ENCODE data around the gene CDH20.

CDH20 gene

DNA sequence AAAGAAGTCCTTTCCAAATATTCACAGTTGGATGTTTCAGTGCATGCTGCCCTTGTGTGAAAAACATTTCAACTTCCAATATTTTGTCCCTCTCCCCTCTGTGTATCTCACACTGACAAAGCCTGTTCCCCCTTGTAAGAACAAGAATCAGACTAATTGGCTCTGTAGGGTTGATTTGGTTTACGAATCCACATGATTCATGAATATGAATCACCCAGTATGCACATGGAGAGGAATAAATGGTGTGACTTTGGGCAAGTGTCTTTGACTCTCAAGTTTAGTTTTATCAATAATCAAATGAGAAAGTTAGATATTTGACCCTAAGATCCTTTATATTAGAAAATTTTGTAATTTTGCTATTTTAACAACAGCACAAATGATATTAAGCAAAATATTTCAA lies 9.3 kb upstream of the CDH20 start:
- no peaks in the 10 kb centered on the region for H3K27me3 ChIP-seq (ENCODE audit: control insufficient read depth in 2 of 2, insufficient read depth in 2 of 2, low read length in 2 of 2)
- H3K9ac ChIP-seq (ENCODE audit: low read depth in 1 of 2, low read length in 2 of 2): no peak overlapping the region
- no peak overlapping the region for H3K27ac ChIP-seq (ENCODE audit: low read depth in 2 of 2, low read length in 2 of 2)
- H3K4me3 ChIP-seq (ENCODE audit: low read length in 2 of 2): no peak overlapping the region
- no peaks in the 10 kb centered on the region for H3K9me3 ChIP-seq (ENCODE audit: control insufficient read depth in 2 of 2, low read length in 2 of 2)
- no peaks in the 10 kb centered on the region for H3K4me1 ChIP-seq (ENCODE audit: control insufficient read depth in 2 of 2, insufficient read depth in 2 of 2, low read length in 2 of 2)
- H3K36me3 ChIP-seq (ENCODE audit: control insufficient read depth in 2 of 2, insufficient read depth in 2 of 2, low read length in 2 of 2): no peaks in the 10 kb centered on the region

DNA sequence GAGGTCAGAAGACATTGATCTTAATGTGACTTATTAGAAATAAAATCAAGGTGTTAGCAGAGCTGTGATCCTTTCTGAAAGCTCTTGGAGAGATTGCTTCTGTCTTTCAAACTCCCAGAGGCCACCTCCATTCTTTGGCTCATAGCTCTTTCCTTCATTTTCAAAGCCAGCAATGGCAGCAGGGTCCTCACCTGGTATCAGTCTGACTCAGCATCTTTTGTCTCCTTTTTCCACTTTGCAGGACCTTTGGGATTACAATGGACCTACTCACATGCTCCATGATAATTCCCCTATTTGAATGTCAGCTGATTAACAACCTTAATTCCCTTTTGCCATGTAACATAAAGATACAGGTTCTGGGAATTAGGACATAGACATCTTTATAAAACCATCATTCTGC lies 6.8 kb upstream of the CDH20 start:
- no peak overlapping the region for H3K4me3 ChIP-seq (ENCODE audit: low read length in 2 of 2)
- no peaks in the 10 kb centered on the region for H3K9me3 ChIP-seq (ENCODE audit: control insufficient read depth in 2 of 2, low read length in 2 of 2)
- no peak overlapping the region for H3K9ac ChIP-seq (ENCODE audit: low read depth in 1 of 2, low read length in 2 of 2)
- H3K36me3 ChIP-seq (ENCODE audit: control insufficient read depth in 2 of 2, insufficient read depth in 2 of 2, low read length in 2 of 2): no peaks in the 10 kb centered on the region
- no peaks in the 10 kb centered on the region for H3K4me1 ChIP-seq (ENCODE audit: control insufficient read depth in 2 of 2, insufficient read depth in 2 of 2, low read length in 2 of 2)
- no peaks in the 10 kb centered on the region for H3K27me3 ChIP-seq (ENCODE audit: control insufficient read depth in 2 of 2, insufficient read depth in 2 of 2, low read length in 2 of 2)
- no peak overlapping the region for H3K27ac ChIP-seq (ENCODE audit: low read depth in 2 of 2, low read length in 2 of 2)

- H3K9me3 ChIP-seq (ENCODE audit: control insufficient read depth in 2 of 2, low read length in 2 of 2): no peaks in the 10 kb centered on the region
- no peaks in the 10 kb centered on the region for H3K36me3 ChIP-seq (ENCODE audit: control insufficient read depth in 2 of 2, insufficient read depth in 2 of 2, low read length in 2 of 2)
- H3K9ac ChIP-seq (ENCODE audit: low read depth in 1 of 2, low read length in 2 of 2): no peak overlapping the region
- no peak overlapping the region for H3K4me3 ChIP-seq (ENCODE audit: low read length in 2 of 2)
- no peaks in the 10 kb centered on the region for H3K4me1 ChIP-seq (ENCODE audit: control insufficient read depth in 2 of 2, insufficient read depth in 2 of 2, low read length in 2 of 2)
- peaks cover 9 to 11% of the 10 kb centered on the region in 2 donors for H3K27me3 ChIP-seq (ENCODE audit: control insufficient read depth in 2 of 2, insufficient read depth in 2 of 2, low read length in 2 of 2)
- no peak overlapping the region for H3K27ac ChIP-seq (ENCODE audit: low read depth in 2 of 2, low read length in 2 of 2)
Observed at GRCh38 chr18:61329398-61329797, 3.8 kb upstream of the CDH20 start.

GRCh38 chr18:61331051-61331450 lies 2.2 kb upstream of the CDH20 start:
- Histone ChIP-seq H3K27me3 (ENCODE audit: control insufficient read depth in 2 of 2, insufficient read depth in 2 of 2, low read length in 2 of 2) (peaks cover 20 to 25% of the 10 kb centered on the region in 2 donors), H3K36me3 (ENCODE audit: control insufficient read depth in 2 of 2, insufficient read depth in 2 of 2, low read length in 2 of 2) (no peaks in the 10 kb centered on the region), H3K4me3 (ENCODE audit: low read length in 2 of 2) (no peak overlapping the region), H3K9ac (ENCODE audit: low read depth in 1 of 2, low read length in 2 of 2) (no peak overlapping the region), H3K27ac (ENCODE audit: low read depth in 2 of 2, low read length in 2 of 2) (no peak overlapping the region), H3K4me1 (ENCODE audit: control insufficient read depth in 2 of 2, insufficient read depth in 2 of 2, low read length in 2 of 2) (peaks cover 0 to 1% of the 10 kb centered on the region in 2 donors), H3K9me3 (ENCODE audit: control insufficient read depth in 2 of 2, low read length in 2 of 2) (no peaks in the 10 kb centered on the region)

- Histone ChIP-seq H3K27ac (ENCODE audit: low read depth in 2 of 2, low read length in 2 of 2) (no peak overlapping the region), H3K27me3 (ENCODE audit: control insufficient read depth in 2 of 2, insufficient read depth in 2 of 2, low read length in 2 of 2) (peaks cover 22 to 26% of the 10 kb centered on the region in 2 donors), H3K36me3 (ENCODE audit: control insufficient read depth in 2 of 2, insufficient read depth in 2 of 2, low read length in 2 of 2) (no peaks in the 10 kb centered on the region), H3K4me3 (ENCODE audit: low read length in 2 of 2) (no peak overlapping the region), H3K4me1 (ENCODE audit: control insufficient read depth in 2 of 2, insufficient read depth in 2 of 2, low read length in 2 of 2) (peaks cover 0 to 2% of the 10 kb centered on the region in 2 donors), H3K9me3 (ENCODE audit: control insufficient read depth in 2 of 2, low read length in 2 of 2) (no peaks in the 10 kb centered on the region), H3K9ac (ENCODE audit: low read depth in 1 of 2, low read length in 2 of 2) (no peak overlapping the region)
Observed at GRCh38 chr18:61333746-61334490, 688 bp downstream of the CDH20 start.

GRCh38 chr18:61334491-61334850 lies 1.2 kb downstream of the CDH20 start:
- H3K36me3 ChIP-seq (ENCODE audit: control insufficient read depth in 2 of 2, insufficient read depth in 2 of 2, low read length in 2 of 2): no peaks in the 10 kb centered on the region
- H3K27ac ChIP-seq (ENCODE audit: low read depth in 2 of 2, low read length in 2 of 2): no peak overlapping the region
- H3K4me3 ChIP-seq (ENCODE audit: low read length in 2 of 2): no peak overlapping the region
- H3K9me3 ChIP-seq (ENCODE audit: control insufficient read depth in 2 of 2, low read length in 2 of 2): no peaks in the 10 kb centered on the region
- H3K4me1 ChIP-seq (ENCODE audit: control insufficient read depth in 2 of 2, insufficient read depth in 2 of 2, low read length in 2 of 2): peaks cover 0 to 2% of the 10 kb centered on the region in 2 donors
- no peak overlapping the region for H3K9ac ChIP-seq (ENCODE audit: low read depth in 1 of 2, low read length in 2 of 2)
- peaks cover 22 to 26% of the 10 kb centered on the region in 2 donors for H3K27me3 ChIP-seq (ENCODE audit: control insufficient read depth in 2 of 2, insufficient read depth in 2 of 2, low read length in 2 of 2)

- H3K27me3 ChIP-seq (ENCODE audit: control insufficient read depth in 2 of 2, insufficient read depth in 2 of 2, low read length in 2 of 2): peaks cover 22 to 26% of the 10 kb centered on the region in 2 donors
- H3K4me3 ChIP-seq (ENCODE audit: low read length in 2 of 2): no peak overlapping the region
- H3K4me1 ChIP-seq (ENCODE audit: control insufficient read depth in 2 of 2, insufficient read depth in 2 of 2, low read length in 2 of 2): peaks cover 0 to 2% of the 10 kb centered on the region in 2 donors
- no peaks in the 10 kb centered on the region for H3K9me3 ChIP-seq (ENCODE audit: control insufficient read depth in 2 of 2, low read length in 2 of 2)
- no peak overlapping the region for H3K9ac ChIP-seq (ENCODE audit: low read depth in 1 of 2, low read length in 2 of 2)
- H3K36me3 ChIP-seq (ENCODE audit: control insufficient read depth in 2 of 2, insufficient read depth in 2 of 2, low read length in 2 of 2): no peaks in the 10 kb centered on the region
- H3K27ac ChIP-seq (ENCODE audit: low read depth in 2 of 2, low read length in 2 of 2): no peak overlapping the region
Observed at GRCh38 chr18:61334951-61335683, 1.9 kb downstream of the CDH20 start.

DNA sequence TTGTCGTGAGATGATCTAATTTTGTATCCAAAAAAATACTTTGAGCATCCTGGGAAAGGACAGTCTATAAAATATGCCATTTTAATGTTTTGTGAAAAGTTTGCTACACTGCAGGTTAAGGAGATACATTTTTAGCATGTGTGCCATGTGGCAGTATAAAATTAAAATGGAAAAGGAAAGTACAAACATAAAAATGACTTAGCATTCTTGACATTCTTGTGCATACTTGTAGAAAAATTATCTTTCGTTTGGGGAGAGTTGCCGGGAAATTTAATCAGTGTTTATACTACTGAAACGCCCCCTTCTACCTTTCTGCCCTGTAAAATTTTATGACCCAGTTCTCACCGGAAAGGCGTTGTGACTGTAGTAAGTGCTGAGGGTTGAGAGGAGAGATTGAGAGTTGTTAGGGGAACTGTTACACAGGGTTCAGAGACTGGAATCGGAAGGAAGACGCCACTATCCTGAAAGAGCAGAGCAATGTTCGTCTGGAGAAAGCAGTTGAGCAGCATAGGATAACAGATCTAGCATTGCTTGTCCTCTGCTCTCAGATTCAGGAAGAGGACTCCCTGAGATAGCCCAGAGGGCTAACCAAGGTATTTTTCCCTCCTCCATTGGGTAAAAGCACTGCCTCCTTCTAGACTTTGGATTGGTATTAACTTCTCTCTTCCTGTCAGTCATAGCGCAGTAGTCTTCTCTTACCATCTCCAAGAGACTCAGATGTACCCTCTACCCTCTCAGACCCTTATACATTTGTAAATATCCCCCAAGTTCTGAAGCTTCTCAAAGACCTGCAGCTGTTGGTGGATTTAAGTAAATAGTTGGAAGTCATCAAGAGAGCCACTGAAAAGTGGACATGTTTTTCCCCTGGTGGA lies 2.7 kb downstream of the CDH20 start:
- H3K9ac ChIP-seq (ENCODE audit: low read depth in 1 of 2, low read length in 2 of 2): no peak overlapping the region
- peaks cover 22 to 26% of the 10 kb centered on the region in 2 donors for H3K27me3 ChIP-seq (ENCODE audit: control insufficient read depth in 2 of 2, insufficient read depth in 2 of 2, low read length in 2 of 2)
- peaks cover 0 to 2% of the 10 kb centered on the region in 2 donors for H3K4me1 ChIP-seq (ENCODE audit: control insufficient read depth in 2 of 2, insufficient read depth in 2 of 2, low read length in 2 of 2)
- no peaks in the 10 kb centered on the region for H3K36me3 ChIP-seq (ENCODE audit: control insufficient read depth in 2 of 2, insufficient read depth in 2 of 2, low read length in 2 of 2)
- no peaks in the 10 kb centered on the region for H3K9me3 ChIP-seq (ENCODE audit: control insufficient read depth in 2 of 2, low read length in 2 of 2)
- no peak overlapping the region for H3K4me3 ChIP-seq (ENCODE audit: low read length in 2 of 2)
- no peak overlapping the region for H3K27ac ChIP-seq (ENCODE audit: low read depth in 2 of 2, low read length in 2 of 2)

GRCh38 chr18:61336766-61337165 lies 3.5 kb downstream of the CDH20 start:
- Histone ChIP-seq H3K9me3 (ENCODE audit: control insufficient read depth in 2 of 2, low read length in 2 of 2) (no peaks in the 10 kb centered on the region), H3K27me3 (ENCODE audit: control insufficient read depth in 2 of 2, insufficient read depth in 2 of 2, low read length in 2 of 2) (peaks cover 22 to 26% of the 10 kb centered on the region in 2 donors), H3K9ac (ENCODE audit: low read depth in 1 of 2, low read length in 2 of 2) (no peak overlapping the region), H3K4me3 (ENCODE audit: low read length in 2 of 2) (no peak overlapping the region), H3K4me1 (ENCODE audit: control insufficient read depth in 2 of 2, insufficient read depth in 2 of 2, low read length in 2 of 2) (peaks cover 0 to 2% of the 10 kb centered on the region in 2 donors), H3K27ac (ENCODE audit: low read depth in 2 of 2, low read length in 2 of 2) (no peak overlapping the region), H3K36me3 (ENCODE audit: control insufficient read depth in 2 of 2, insufficient read depth in 2 of 2, low read length in 2 of 2) (no peaks in the 10 kb centered on the region)

GRCh38 chr18:61337527-61337926 lies 4.3 kb downstream of the CDH20 start:
- Histone ChIP-seq H3K9ac (ENCODE audit: low read depth in 1 of 2, low read length in 2 of 2) (no peak overlapping the region), H3K27me3 (ENCODE audit: control insufficient read depth in 2 of 2, insufficient read depth in 2 of 2, low read length in 2 of 2) (peaks cover 18 to 26% of the 10 kb centered on the region in 2 donors), H3K36me3 (ENCODE audit: control insufficient read depth in 2 of 2, insufficient read depth in 2 of 2, low read length in 2 of 2) (no peaks in the 10 kb centered on the region), H3K4me3 (ENCODE audit: low read length in 2 of 2) (no peak overlapping the region), H3K9me3 (ENCODE audit: control insufficient read depth in 2 of 2, low read length in 2 of 2) (no peaks in the 10 kb centered on the region), H3K27ac (ENCODE audit: low read depth in 2 of 2, low read length in 2 of 2) (no peak overlapping the region), H3K4me1 (ENCODE audit: control insufficient read depth in 2 of 2, insufficient read depth in 2 of 2, low read length in 2 of 2) (peaks cover 0 to 2% of the 10 kb centered on the region in 2 donors)
